GM12878 (cell line): Measurements from ENCODE around the gene ENTREP3. TPM values are rescaled to one million over a fixed set of nuclear protein-coding genes. Genes with fewer than 3 reads are reported as not detected.

Experiments used
- ATAC-seq: fragments of 200-7000 bp; cut with Tn5 transposase; 3 replicates; pipeline ENCODE4 v1.9.1; 2020; ENCODE audit warnings: mild to moderate bottlenecking, moderate library complexity
- BruUV-seq: library from RNA; stranded (reverse); fragments of 400-500 nt; replicated peaks from 2 replicates; lab custom pipeline; 2021; lab: Mats Ljungman, UMichigan
- CTCF ChIA-PET: fragments of 300-600 bp; sonication (Branson Sonifier 250); formaldehyde crosslinking; extraction: SDS; loops from one replicate; lab custom pipeline; 2021; ENCODE audit warnings: inconsistent platforms; lab: Yijun Ruan, JAX
- POLR2A ChIA-PET: fragments of 350-600 bp; formaldehyde crosslinking; extraction: SDS; loops from one replicate; lab custom pipeline; 2021; ENCODE audit warnings: inconsistent platforms; lab: Charles Lee
- RAD21 ChIA-PET: fragments of 300-600 bp; sonication (Branson Sonifier 250); formaldehyde crosslinking; loops from one replicate; lab custom pipeline; 2023; ENCODE audit warnings: antibody characterized with exemption; ENCODE audit not compliant: unreplicated experiment; lab: Charles Lee
- SMC1A ChIA-PET: fragments of 300-600 bp; sonication (Branson Sonifier 250); formaldehyde crosslinking; loops from one replicate; lab custom pipeline; 2023; ENCODE audit not compliant: unreplicated experiment, uncharacterized antibody; lab: Charles Lee
- DNase-seq: peaks from one replicate; pipeline ENCODE4 v3.0.0-alpha.2; 2011; ENCODE audit warnings: low read depth, low spot score
- FAIRE-seq: peaks from 3 replicates; lab custom pipeline; 2011; peaks lifted over from hg19 to GRCh38; lab: Jason Lieb, UNC
- H2AFZ ChIP-seq: 2 replicates; pipeline ENCODE4 v1.6.0; 2011; ENCODE audit warnings: low read depth, low read length, control low read depth; ENCODE audit not compliant: control insufficient read depth
- H3K27ac ChIP-seq: 2 replicates; pipeline ENCODE4 v1.5.1; 2011; ENCODE audit warnings: control low read depth; ENCODE audit not compliant: control insufficient read depth, insufficient read depth
- H3K27me3 ChIP-seq, 2 experiments: replicated peaks in 1 of 2; 2 replicates each; pipeline versions ENCODE4 v1.6.0 to v1.6.1; 2011; ENCODE audit warnings: low read length in 1 of 2; ENCODE audit not compliant: control insufficient read depth in 2 of 2, insufficient read depth in 2 of 2
- H3K36me3 ChIP-seq, 2 experiments: 2 replicates each; pipeline ENCODE4 v1.5.1; 2011; ENCODE audit warnings: low read length in 1 of 2; ENCODE audit not compliant: control insufficient read depth in 2 of 2, insufficient read depth in 2 of 2
- H3K4me1 ChIP-seq: 2 replicates; pipeline ENCODE4 v1.6.1; 2011; ENCODE audit warnings: mild to moderate bottlenecking, low read length, moderate library complexity, mixed read lengths; ENCODE audit not compliant: control insufficient read depth, insufficient read depth
- H3K4me2 ChIP-seq: 2 replicates; pipeline ENCODE4 v1.6.0; 2011; ENCODE audit warnings: control low read depth; ENCODE audit not compliant: control insufficient read depth, insufficient read depth
- H3K4me3 ChIP-seq: fragments of 200-600 bp; sonication (generic); 2 replicates; pipeline ENCODE4 v1.5.1; 2016
- H3K79me2 ChIP-seq: 2 replicates; pipeline ENCODE4 v1.6.0; 2011; ENCODE audit warnings: low read length; ENCODE audit not compliant: control insufficient read depth, insufficient read depth
- H3K9ac ChIP-seq: 2 replicates; pipeline ENCODE4 v1.8.0; 2011; ENCODE audit warnings: low read length, control low read depth, mixed read lengths; ENCODE audit not compliant: control insufficient read depth, insufficient read depth
- H3K9me3 ChIP-seq: replicated peaks from 3 replicates; pipeline ENCODE4 v1.5.1; 2011; ENCODE audit warnings: mild to moderate bottlenecking, low read length; ENCODE audit not compliant: control insufficient read depth, insufficient read depth
- H4K20me1 ChIP-seq: 2 replicates; pipeline ENCODE4 v1.6.0; 2011; ENCODE audit not compliant: control insufficient read depth, insufficient read depth
- BACH1 ChIP-seq: fragments of 450-650 bp; IDR thresholded peaks from 2 replicates; pipeline ENCODE4 v1.6.1; 2017; ENCODE audit warnings: mild to moderate bottlenecking, borderline replicate concordance
- BHLHE40 ChIP-seq, 2 experiments: fragments of 450-650 bp in 1 of 2; IDR thresholded peaks; 2 replicates each; pipeline ENCODE4 v1.6.1; 2011 to 2017; ENCODE audit warnings: low read depth in 2 of 2, borderline replicate concordance in 1 of 2, improper control_type of control experiment in 1 of 2, low read length in 1 of 2, mild to moderate bottlenecking in 1 of 2
- GABPA ChIP-seq: IDR thresholded peaks from 2 replicates; pipeline ENCODE4 v1.6.1; 2014; ENCODE audit warnings: antibody characterized with exemption, low read depth, mild to moderate bottlenecking, inconsistent platforms
- HCFC1 ChIP-seq: fragments of 150-350 bp; IDR thresholded peaks from 2 replicates; pipeline ENCODE4 v1.6.1; 2014; ENCODE audit warnings: low read length
- HDGF ChIP-seq: fragments of 450-650 bp; IDR thresholded peaks from 2 replicates; pipeline ENCODE4 v1.6.1; 2016; ENCODE audit warnings: antibody characterized with exemption
- MYC ChIP-seq: IDR thresholded peaks from 2 replicates; pipeline ENCODE4 v1.6.1; 2011; ENCODE audit warnings: mild to moderate bottlenecking, low read length, moderate library complexity, inconsistent platforms; ENCODE audit not compliant: insufficient read depth, insufficient replicate concordance, insufficient read length, severe bottlenecking
- POLR2AphosphoS2 ChIP-seq: IDR thresholded peaks from 2 replicates; pipeline ENCODE4 v1.6.1; 2011; ENCODE audit warnings: low read depth, mild to moderate bottlenecking, low read length, improper control_type of control experiment, moderate library complexity
- ZNF592 ChIP-seq: fragments of 450-650 bp; IDR thresholded peaks from 2 replicates; pipeline ENCODE4 v1.6.1; 2017; ENCODE audit warnings: mild to moderate bottlenecking, moderate library complexity
- WGBS: methylation state at CpG from one replicate; pipeline ENCODE4 v1.1.6; 2016; ENCODE audit warnings: low lambda C conversion rate; ENCODE audit not compliant: insufficient replicate concordance, insufficient coverage; ENCODE audit errors: missing lambda C conversion rate; 5-methylcytosine and 5-hydroxymethylcytosine counted together
- in situ Hi-C: fragments of 300-500 bp; cut with MboI; formaldehyde crosslinking; loops from 9 replicates; pipeline ENCODE4 v1.14.3; 2018; ENCODE audit warnings: mixed read lengths
- intact Hi-C: fragments of 100-400 bp; cut with micrococcal nuclease; formaldehyde crosslinking; loops from one replicate; pipeline ENCODE4 v1.14.2; 2022; ENCODE audit not compliant: unreplicated experiment
- polyA plus RNA-seq, 11 experiments: library from polyadenylated mRNA; depleted of rRNA in 4 of 11; unstranded in 6 of 11; stranded (reverse) in 5 of 11; fragments of >200 nt; fragmentation: Nextera tagmentation in 4 of 11; fragmentation: Illumina TruSeq in 1 of 11; extraction: Ambion mirVana in 4 of 11; extraction: Trizol in 1 of 11; gene quantifications; 1 replicate in 1 of 11; 2 replicates in 10 of 11; pipeline versions ENCODE4 v1.2.1 to v1.2.3, GENCODE V29; 2011 to 2016; ENCODE audit warnings: inconsistent platforms in 2 of 11, missing spikeins in 2 of 11, low read depth in 1 of 11
- total RNA-seq, 4 experiments: library from RNA; depleted of rRNA in 3 of 4; stranded (reverse); fragments of >200 nt in 3 of 4; fragmentation: Illumina TruSeq in 1 of 4; extraction: Trizol in 1 of 4; gene quantifications; 2 replicates each; pipeline versions ENCODE4 v1.2.1 to v1.2.3, GENCODE V29; 2013 to 2021
- TF ChIP-seq, protein P1 (sequence below): IDR thresholded peaks from 2 replicates; pipeline ENCODE4 v1.6.1; 2011; ENCODE audit warnings: borderline replicate concordance, low read depth, mild to moderate bottlenecking, moderate library complexity, low read length; ENCODE audit not compliant: insufficient read depth, poor library complexity, severe bottlenecking
- TF ChIP-seq, protein P2 (sequence below): IDR thresholded peaks from 2 replicates; pipeline ENCODE4 v1.6.1; 2012; ENCODE audit warnings: low read depth, low read length, improper control_type of control experiment

ENTREP3 gene
- total and polyA plus RNA-seq, 10 of the 15 experiments (the other 5 are each of a cell fraction or from before 2014, with no cell fraction given) = 1.7 to 31.8 (median 3.9) TPM

DNA sequence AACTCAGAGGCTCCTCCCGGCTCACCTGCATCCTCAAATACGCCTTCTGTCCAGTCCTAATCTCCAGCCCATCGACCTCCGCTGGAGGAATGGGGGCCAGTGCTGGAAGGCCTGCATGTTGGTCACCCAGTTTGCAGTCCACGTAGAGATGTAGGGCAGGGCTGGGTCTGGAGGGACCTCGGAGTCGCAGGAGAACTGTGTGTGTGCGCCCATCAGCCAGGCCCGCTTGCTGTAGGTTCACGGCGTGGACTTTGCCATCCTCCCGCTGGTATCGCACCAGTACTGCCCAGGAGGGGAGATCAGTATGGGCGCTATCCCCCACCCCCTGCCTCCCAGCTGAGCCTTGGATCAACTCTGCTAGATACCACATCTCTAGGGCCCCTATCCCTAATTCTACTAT, 50.2 kb downstream of the ENTREP3 start:
- BruUV-seq = no TSS peak
- no peak for DNase-seq
- no peaks in the 10 kb centered on the region for H3K9me3 ChIP-seq
- H3K79me2 ChIP-seq = peaks cover 10% of the 10 kb centered on the region
- H3K4me3 ChIP-seq = no peak overlapping the region
- intact Hi-C loops = loop anchor here (5.0 kb wide), 2 partner anchors 37 to 387 kb away; a partner anchor contains a TSS
- ATAC-seq = no peak
- CTCF ChIA-PET = interaction anchor here (0.6 to 5.7 kb wide), 6 partner anchors 11 to 405 kb away, joined by 3 to 154 read pairs (median 6); partner anchors contain the start of genes KRTCAP2 and MSTO1
- SMC1A ChIA-PET = interaction anchor here (1.2 kb wide), 1 partner anchor 38 kb away, joined by 3 read pairs; no protein-coding TSS in a partner anchor
- no peak overlapping the region for H3K9ac ChIP-seq
- no peaks in the 10 kb centered on the region for H4K20me1 ChIP-seq
- H3K27ac ChIP-seq = no peak overlapping the region
- no peaks in the 10 kb centered on the region for H3K36me3 ChIP-seq
- in situ Hi-C loops = no loop called here
- H3K27me3 ChIP-seq = no peaks in the 10 kb centered on the region; a peak in 1 of 4 replicates
- no peak overlapping the region for H2AFZ ChIP-seq
- TF ChIP-seq POLR2AphosphoS2 (no peak), BHLHE40 (IDR thresholded peaks at IDR 0.05; ENCODE audit: borderline replicate concordance in 1 of 2, low read depth in 2 of 2, low read length in 1 of 2) (no peak), GABPA (no peak), BACH1 (no peak), MYC (no peak), HDGF (no peak), ZNF592 (no peak), HCFC1 (no peak)
- TF ChIP-seq, protein P1, sequence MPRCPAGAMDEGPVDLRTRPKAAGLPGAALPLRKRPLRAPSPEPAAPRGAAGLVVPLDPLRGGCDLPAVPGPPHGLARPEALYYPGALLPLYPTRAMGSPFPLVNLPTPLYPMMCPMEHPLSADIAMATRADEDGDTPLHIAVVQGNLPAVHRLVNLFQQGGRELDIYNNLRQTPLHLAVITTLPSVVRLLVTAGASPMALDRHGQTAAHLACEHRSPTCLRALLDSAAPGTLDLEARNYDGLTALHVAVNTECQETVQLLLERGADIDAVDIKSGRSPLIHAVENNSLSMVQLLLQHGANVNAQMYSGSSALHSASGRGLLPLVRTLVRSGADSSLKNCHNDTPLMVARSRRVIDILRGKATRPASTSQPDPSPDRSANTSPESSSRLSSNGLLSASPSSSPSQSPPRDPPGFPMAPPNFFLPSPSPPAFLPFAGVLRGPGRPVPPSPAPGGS = no peak
- TF ChIP-seq, protein P2, sequence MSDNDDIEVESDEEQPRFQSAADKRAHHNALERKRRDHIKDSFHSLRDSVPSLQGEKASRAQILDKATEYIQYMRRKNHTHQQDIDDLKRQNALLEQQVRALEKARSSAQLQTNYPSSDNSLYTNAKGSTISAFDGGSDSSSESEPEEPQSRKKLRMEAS = no peak
- POLR2A ChIA-PET = interaction anchor here (0.6 kb wide), 1 partner anchor 41 kb away, joined by 3 read pairs; no protein-coding TSS in a partner anchor
- FAIRE-seq = no peak
- H3K4me2 ChIP-seq = no peak overlapping the region
- RAD21 ChIA-PET = interaction anchor here (1.4 kb wide), 1 partner anchor 21 kb away, joined by 4 read pairs; no protein-coding TSS in a partner anchor
- peaks cover 14% of the 10 kb centered on the region for H3K4me1 ChIP-seq
- WGBS = 83% methylated on average over 14 of the region's 14 CpGs
